AML-193 (cell line): Measurements from ENCODE around the gene HS3ST4.

ENCODE experiments used
- DNase-seq, 2 experiments: peaks; one replicate each; lab custom pipeline; 2025; lab: John Stamatoyannopoulos, UW

HS3ST4 gene

GRCh38 chr16:25691519-25692091, at the start of gene HS3ST4:
Gene HS3ST4 (plus strand): TSS chr16:25691959.
- DNase-seq = no peak

- no peak for DNase-seq
These were observed 48.1 kb upstream of the HS3ST4 start for GRCh38 chr16:25643633-25644032.

GRCh38 chr16:25656639-25657038, 35.1 kb upstream of the HS3ST4 start:
- no peak for DNase-seq

- DNase-seq = no peak
These were observed 14.9 kb upstream of the HS3ST4 start for GRCh38 chr16:25676820-25677219.

- DNase-seq = no peak
These were observed 12.2 kb upstream of the HS3ST4 start for GRCh38 chr16:25679511-25679910.

- DNase-seq = no peak
These were observed 2.5 kb upstream of the HS3ST4 start for GRCh38 chr16:25689137-25689836.

GRCh38 chr16:25690552-25691143, 1.1 kb upstream of the HS3ST4 start:
- DNase-seq = no peak

- DNase-seq = no peak
These were observed 587 bp downstream of the HS3ST4 start for GRCh38 chr16:25692351-25692741.

GRCh38 chr16:25692742-25693508, 1.2 kb downstream of the HS3ST4 start:
- DNase-seq = no peak

GRCh38 chr16:25693631-25694030, 1.9 kb downstream of the HS3ST4 start:
- DNase-seq = no peak

GRCh38 chr16:25699069-25699468, 7.3 kb downstream of the HS3ST4 start:
- DNase-seq = peak; percentile 11 to 16

- no peak for DNase-seq
These were observed 8.8 kb downstream of the HS3ST4 start for GRCh38 chr16:25700547-25700946.

- no peak for DNase-seq
These were observed 15.8 kb downstream of the HS3ST4 start for GRCh38 chr16:25707553-25707952.

- peak in 1 of 2 experiments; percentile 18 for DNase-seq
These were observed 16.3 kb downstream of the HS3ST4 start for GRCh38 chr16:25707982-25708583.

GRCh38 chr16:25709213-25709612, 17.5 kb downstream of the HS3ST4 start:
- DNase-seq = no peak

GRCh38 chr16:25713785-25714570, 22.2 kb downstream of the HS3ST4 start:
- DNase-seq = no peak

- peak in 1 of 2 experiments; percentile 1 for DNase-seq
These were observed 24.4 kb downstream of the HS3ST4 start for GRCh38 chr16:25716186-25716585.

GRCh38 chr16:25721439-25721838, 29.7 kb downstream of the HS3ST4 start:
- DNase-seq = no peak

- DNase-seq = no peak
These were observed 34.8 kb downstream of the HS3ST4 start for GRCh38 chr16:25726430-25727098.

GRCh38 chr16:25729188-25729915, 37.6 kb downstream of the HS3ST4 start:
- DNase-seq = peak in 1 of 2 experiments; percentile 5
